ENCODE measurements around the gene BRD1.

Gene BRD1

DNA sequence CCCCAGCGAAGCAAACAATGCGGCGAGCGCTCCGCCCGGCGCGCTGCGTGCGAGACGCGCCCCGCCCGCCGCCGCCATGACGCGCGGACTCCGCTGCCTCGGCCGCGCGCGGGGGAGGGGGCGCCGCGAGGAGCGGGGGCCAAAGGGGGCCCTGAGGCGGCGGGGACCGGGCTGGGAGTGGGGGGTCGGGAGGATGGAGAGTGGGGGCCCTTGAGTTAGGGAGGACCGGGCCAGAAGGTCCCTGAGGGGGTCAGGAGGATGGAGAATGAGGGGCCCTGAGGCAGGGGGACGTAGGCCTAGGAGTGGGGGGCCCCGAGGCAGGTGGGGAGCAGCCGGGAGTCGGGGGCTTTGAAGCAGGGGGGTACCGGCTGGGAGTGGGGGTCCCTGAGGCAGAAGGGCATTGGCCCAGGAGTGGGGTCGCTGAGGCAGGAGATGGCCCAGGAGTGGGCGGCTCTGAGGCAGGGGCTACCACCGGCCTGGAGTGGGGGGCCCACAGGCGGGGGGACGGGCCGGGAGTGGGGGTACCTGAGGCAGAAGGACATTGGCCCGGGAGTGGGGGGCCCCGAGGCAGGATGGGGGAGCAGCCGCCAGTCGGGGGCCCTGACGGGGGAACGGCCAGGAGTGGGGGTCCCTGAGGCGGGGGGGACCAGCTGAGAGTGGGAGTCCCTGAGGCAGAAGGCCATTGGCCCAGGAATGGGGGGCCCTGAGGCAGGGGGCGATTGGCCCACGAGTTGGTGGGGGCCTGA lies at the start of gene BRD1:
Gene BRD1 (minus strand): TSS at position 21 of the 746 bp plus-strand sequence. CDS start 3,556 bp downstream, outside the sequence.
- peak; percentile 24 for DNase-seq

DNA sequence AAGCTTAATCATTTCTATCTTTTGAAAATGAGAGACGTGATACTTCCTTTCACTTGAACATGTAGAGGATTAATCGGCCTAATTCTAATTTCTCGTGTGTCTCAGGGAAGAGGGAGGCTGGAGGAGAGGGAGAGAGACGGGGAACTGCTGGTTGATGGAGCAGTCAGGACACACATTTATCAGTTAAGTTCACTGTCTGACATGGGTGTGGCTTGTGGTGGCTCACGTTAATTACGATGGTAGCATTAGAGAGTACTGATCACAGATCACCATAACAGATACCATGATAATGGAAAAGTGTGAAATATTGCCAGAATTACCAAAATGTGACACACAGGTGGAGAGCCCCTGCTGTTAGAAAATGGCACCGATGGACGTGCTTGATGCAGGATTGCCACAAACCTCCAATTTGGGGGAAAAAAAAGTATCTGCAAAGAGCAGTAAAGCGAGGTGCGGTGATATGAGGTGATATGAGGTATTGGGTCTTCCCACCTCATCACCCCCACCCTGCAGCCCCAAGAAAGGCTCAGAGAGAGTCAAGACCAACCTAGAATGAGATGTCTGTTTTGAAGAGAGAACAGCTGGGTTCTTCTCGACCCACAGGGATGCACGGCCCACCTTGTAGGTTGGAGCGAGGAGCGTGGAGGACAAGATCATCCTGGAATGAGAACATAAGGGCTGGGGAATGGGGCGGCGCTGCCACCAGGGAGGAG lies 45.7 kb upstream of the BRD1 start:
- DNase-seq, result no peak

DNA sequence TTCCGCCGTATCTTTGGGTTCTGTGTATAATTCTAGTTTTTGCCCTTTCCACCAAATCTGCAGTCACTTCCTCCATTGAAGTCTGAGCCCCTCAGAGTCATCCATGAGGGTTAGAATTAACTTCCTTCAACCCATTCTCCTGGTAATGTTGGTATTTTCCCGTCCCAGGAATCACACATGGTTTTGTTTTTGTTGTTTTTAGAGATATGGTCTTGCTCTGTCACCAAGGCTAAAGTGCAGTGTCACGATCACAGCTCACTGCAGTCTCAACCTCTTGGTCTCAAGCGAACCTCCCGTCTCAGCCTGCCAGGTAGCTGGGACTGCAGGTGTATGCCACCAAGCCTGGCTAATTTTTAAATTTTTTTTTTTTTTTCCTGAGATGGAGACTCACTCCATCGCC lies 44.7 kb upstream of the BRD1 start:
- no peak for DNase-seq

DNA sequence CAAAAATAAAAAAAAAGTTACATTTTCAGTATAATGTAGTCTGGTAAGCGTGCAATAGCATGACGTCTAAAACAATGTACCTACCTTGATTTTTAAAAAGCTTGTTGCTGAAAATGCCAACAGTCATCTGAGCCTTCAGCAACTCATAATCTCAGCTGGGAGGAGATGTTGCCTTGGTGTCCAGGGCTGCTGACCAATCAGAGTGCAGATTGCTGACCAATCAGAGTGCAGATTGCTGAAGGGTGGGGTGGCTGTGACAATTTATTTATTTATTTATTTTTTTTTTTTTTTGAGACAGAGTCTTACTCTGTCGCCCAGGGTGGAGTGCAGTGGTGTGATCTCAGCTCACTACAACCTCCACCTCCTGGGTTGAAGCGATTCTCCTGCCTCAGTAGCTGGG lies 43.8 kb upstream of the BRD1 start:
- DNase-seq, result no peak

DNA sequence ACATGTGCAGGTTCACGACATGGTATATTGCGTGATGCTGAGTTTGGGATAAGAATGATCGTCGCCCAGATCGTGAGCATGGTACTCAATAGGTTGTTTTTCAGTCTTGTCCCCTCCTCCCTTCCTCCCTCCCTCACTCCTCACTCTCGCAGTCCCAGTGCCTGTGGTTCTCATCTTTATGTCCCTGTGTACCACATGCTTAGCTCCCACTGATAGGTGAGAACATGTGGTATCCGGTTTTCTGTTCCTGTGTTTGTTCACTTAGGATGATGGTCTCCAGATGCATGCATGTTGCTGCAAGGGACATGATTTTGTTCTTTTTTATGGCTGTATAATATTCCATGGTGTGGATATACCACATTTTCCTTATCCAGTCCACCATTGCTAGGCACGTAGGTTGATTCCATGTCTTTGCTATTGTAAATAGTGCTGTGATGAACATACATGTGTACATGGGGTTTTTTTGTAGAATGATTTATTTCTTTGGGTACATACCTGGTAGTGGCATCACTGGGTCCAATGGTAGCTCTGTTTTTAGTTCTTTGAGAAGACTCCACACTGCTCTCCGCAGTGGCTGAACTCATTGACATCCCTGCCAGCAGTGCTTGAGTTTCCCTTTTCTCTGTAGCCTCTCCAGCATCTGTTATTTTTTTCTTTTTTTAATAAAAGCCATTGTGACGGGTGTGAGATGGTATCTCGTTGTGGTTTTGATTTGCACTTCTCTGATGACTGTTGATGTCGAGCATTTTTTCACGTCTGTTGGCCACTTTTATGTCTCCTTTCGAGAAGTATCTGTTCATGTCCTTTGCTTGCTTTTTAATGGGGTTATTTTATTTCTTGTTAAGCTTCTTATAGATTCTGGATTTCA lies 42.4 kb upstream of the BRD1 start:
- DNase-seq, result no peak

DNA sequence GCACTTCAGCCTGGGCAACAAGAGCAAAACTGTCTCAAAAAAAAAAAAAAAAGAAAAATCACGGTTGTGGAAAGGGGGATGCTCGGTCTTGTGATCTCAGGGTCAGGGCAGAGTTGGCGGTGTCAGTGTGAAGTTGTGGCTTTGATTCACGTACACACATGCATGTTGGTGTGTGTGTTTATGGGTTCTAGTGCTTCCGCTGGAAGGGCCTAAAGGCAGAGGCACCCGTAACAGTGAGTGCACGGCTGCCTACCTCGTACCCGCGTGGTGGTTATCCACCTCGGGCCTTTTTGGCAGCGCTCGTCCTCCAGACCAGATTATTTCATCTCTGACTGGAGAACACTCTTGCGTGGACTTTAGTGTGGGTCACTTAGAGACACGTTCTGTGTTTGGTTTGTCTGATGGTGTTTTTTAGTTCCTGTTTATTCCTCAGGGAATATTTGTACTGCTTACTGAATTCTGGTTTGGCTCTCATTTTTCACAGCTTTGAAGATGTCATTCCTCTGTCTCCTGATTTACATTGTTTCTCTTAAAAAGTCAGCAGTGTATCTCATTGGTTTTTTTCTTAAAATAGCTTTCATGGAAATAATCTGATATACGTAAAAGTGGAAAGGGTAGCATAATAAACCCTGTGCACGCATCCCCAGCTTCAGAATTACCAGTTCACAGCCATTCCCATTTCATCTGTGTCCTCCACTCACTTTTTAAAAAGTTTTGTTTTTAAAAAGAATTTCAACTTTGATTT lies 41.6 kb upstream of the BRD1 start:
- DNase-seq, result no peak

GRCh38 chr22:49867303-49868265 lies 39.9 kb upstream of the BRD1 start:
- no peak for DNase-seq

DNA sequence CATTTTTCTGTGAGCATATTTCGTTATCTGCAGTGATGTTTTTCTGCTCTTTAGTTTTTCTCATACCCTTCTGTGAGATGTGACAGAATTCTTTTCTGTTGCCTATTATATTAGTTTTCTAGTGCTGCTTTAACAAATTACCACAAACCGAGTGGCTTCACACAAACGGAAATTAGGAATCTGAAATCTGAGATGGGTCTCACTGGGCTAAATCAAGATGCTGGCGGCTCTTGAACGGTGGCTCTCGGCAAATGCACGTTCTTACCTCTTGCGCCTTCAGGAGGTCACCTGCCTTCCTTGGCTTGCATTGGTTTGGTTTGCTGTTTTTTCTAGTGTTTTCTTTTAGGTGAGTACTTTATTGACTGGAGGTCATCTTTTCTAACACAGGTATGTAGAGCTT lies 39.0 kb upstream of the BRD1 start:
- no peak for DNase-seq

- DNase-seq, result no peak
These were observed 38.5 kb upstream of the BRD1 start for GRCh38 chr22:49866134-49866533.

DNA sequence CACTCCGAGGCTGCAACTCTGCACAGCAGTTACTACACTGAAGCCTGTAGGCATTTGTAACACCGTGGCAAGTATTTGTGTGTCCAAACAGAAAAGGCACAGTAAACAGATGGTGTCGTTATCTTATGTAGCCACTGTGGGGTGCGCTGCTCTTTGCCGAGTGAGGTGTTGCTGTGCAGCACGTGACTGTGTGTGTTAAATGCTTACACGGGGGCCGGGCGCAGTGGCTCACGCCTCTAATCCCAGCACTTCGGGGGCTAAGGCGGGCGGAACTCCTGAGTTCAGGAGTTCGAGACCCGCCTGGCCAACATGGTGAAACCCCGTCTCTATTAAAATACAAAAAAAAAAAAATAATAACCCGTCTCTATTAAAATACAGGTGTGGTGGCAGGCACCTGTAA lies 37.5 kb upstream of the BRD1 start:
- no peak for DNase-seq

- no peak for DNase-seq
These were observed 36.3 kb upstream of the BRD1 start for GRCh38 chr22:49863931-49864330.

DNA sequence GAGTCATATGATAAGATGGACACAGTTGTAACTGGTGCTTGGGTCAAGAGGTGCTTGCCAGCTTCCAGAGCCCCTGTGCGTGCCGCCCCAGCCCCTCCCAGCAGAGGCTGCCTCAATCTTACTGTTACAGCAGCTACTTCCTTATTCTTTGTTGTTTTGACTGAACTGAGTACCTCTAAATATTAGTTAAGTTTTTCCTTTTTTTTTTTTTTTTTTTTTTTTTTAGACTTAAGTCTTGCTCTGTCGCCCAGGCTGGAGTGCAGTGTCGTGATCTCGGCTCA lies 34.8 kb upstream of the BRD1 start:
- DNase-seq, result no peak

DNA sequence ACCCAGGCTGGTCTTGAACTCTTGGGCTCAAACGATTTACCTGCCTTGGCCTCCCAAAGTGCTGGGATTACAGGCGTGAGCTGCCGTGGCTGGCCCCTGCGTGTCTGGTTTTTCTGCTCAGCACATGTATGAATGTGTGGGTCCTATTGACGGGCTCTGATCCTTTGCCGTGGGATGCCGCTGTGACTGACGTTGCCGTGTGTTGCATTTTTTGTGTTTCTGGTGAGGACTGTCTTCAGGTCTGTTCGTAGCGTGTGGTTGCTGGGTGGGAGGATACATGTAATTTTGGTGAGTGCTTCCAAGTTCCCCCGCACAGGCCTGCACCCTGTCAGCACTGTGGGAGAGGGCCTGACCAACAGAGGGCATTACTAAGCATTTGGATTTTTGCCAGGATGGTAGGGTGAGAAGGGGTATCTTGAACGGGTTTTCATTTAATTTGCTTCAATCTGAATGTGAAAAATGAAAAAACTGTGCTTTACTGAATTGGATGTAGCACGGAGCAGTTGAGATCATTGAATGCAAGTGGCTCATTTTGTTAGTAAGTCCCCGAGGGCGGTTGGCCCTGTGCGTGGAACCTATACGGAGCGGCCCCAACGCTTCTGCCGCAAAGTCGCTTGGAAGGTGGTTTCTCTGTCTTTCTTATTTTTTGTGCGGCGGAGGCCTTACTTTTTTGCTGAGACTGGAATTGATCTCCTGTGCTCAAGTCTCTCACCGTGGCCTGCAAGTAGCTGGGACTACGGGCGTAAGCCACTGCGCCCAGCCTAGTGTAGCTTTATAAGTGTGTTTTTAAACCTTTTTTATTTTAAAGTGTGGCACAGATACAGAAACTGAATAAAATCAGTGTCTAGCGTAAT lies 34.2 kb upstream of the BRD1 start:
- no peak for DNase-seq

GRCh38 chr22:49858827-49859226 lies 31.2 kb upstream of the BRD1 start:
- no peak for DNase-seq

DNA sequence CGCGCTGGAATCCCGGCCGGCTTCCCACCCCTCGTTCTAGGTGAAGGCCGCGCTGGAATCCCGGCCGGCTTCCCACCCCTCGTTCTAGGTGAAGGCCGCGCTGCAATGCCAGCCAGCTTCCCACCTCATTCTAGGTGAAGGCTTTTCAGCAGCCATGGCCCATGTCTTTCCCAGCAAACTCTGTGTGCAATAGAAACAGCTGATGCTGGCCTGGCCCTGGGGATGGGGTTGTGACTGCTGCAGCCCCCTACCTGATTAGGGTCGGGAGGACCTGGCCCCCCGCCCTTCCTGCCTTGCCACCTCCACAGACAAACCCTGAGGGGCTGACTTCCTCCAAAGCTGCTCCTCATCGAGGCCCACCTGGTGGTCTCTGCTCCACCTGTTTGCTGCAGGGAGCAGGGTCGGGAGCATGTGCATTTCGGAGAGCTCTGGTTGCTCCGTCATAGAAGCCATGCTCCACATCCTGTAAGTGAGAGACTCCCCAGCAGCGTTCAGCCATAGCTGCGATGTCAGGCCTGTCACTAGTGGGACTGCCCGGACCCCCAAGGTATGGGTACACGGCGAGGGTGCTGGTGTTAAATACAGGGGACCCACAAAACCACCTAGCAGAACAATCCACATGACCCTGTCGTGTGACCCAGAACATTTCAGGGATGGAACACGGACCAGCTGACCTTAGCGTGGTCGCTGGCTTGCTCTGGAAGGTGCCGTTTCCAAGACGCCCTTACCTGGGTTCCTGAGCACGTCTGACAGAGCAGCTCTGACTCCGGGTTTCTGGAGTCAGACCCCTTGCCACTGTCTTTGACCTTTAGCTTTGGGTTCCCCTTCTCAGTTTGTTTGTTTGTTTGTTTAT lies 29.3 kb upstream of the BRD1 start:
- DNase-seq, result no peak

DNA sequence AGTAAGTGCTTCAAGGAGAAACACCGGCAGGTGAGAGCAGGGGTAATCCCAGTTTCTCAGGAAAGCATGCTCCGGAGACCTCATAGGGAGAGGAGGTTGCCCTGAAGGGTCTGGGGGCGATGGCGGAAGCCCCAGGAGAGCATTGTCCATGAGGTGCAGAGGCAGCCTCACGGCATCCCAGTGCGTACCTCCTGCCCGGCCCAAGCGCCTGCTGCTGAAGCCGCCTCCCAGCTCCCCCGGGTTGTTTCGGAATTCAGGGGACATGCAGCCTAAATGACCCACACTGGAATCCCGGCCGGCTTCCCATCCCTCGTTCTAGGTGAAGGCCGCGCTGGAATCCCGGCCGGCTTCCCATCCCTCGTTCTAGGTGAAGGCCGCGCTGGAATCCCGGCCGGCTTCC lies 28.7 kb upstream of the BRD1 start:
- no peak for DNase-seq

- no peak for DNase-seq
These were observed 27.7 kb upstream of the BRD1 start for GRCh38 chr22:49855251-49855911.

- DNase-seq, result no peak
These were observed 26.5 kb upstream of the BRD1 start for GRCh38 chr22:49853981-49854831.
